ENCODE results near the gene LYPD1. TPM values are rescaled to one million over a fixed set of nuclear protein-coding genes. Genes with fewer than 3 reads are reported as not detected.

Gene LYPD1
- total and polyA plus RNA-seq, 2 experiments from 2014 or later: 1.5 to 4.2 TPM

DNA sequence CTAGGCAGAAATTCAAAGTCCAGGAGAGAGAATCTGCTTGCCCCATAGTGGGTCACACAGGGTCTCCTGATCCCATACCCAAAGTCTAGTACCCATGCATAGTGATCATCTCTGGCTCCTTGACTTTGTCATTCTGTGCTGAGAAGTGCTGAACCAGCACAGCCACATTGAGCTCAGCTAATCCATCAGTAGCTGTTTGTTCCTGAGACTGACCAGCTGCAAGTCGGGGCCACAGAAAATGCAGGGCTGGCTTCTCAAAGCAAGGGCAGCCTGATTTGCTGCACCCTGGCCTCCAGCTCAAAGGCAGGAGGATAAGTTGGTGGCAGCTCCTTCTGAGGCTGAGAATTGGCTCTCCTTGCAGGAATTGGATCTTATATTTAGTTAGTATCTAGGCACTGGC, 72.2 kb downstream of the LYPD1 start:
- Histone ChIP-seq H3K9me2 (ENCODE audit: insufficient read depth) (peaks cover 11% of the 10 kb centered on the region), H3K4me1 (ENCODE audit: insufficient read depth) (no peaks in the 10 kb centered on the region; the same call in 1 of the 2 replicates), H2AFZ (no peak overlapping the region), H3K4me2 (no peak overlapping the region), H3F3A (replicated peaks; ENCODE audit: low read depth) (no peaks in the 10 kb centered on the region), H3K27me3 (ENCODE audit: insufficient read depth) (no peaks in the 10 kb centered on the region), H3K4me3 (no peak overlapping the region), H3K27ac (ENCODE audit: low read depth) (no peak overlapping the region), H3K36me3 (ENCODE audit: insufficient read depth) (no peaks in the 10 kb centered on the region), H4K20me1 (replicated peaks; ENCODE audit: insufficient read depth) (no peaks in the 10 kb centered on the region), H3K79me2 (replicated peaks; ENCODE audit: insufficient read depth) (no peaks in the 10 kb centered on the region)
- no peak overlapping the region for H3K4me3 Mint-ChIP-seq
- ATAC-seq (no peak), DNase-seq (ENCODE audit: low spot score) (no peak)
- H3K36me3 Mint-ChIP-seq (ENCODE audit: low read depth): no peaks in the 10 kb centered on the region
- no peaks in the 10 kb centered on the region for H3K9me3 Mint-ChIP-seq
- H3K27me3 Mint-ChIP-seq (ENCODE audit: insufficient read depth, low read depth, poor library complexity): no peaks in the 10 kb centered on the region
- no peak overlapping the region for H3K27ac Mint-ChIP-seq
- TF ChIP-seq EZH2phosphoT487 (IDR thresholded peaks at IDR 0.05; ENCODE audit: unreplicated experiment) (no peak), POLR2AphosphoS5 (IDR thresholded peaks at IDR 0.05; ENCODE audit: low read depth) (no peak), EZH2 (IDR thresholded peaks at IDR 0.05; ENCODE audit: low read depth, unreplicated experiment) (no peak), STAT1 (IDR thresholded peaks at IDR 0.05; ENCODE audit: unreplicated experiment) (no peak)
- TF ChIP-seq, protein P1, sequence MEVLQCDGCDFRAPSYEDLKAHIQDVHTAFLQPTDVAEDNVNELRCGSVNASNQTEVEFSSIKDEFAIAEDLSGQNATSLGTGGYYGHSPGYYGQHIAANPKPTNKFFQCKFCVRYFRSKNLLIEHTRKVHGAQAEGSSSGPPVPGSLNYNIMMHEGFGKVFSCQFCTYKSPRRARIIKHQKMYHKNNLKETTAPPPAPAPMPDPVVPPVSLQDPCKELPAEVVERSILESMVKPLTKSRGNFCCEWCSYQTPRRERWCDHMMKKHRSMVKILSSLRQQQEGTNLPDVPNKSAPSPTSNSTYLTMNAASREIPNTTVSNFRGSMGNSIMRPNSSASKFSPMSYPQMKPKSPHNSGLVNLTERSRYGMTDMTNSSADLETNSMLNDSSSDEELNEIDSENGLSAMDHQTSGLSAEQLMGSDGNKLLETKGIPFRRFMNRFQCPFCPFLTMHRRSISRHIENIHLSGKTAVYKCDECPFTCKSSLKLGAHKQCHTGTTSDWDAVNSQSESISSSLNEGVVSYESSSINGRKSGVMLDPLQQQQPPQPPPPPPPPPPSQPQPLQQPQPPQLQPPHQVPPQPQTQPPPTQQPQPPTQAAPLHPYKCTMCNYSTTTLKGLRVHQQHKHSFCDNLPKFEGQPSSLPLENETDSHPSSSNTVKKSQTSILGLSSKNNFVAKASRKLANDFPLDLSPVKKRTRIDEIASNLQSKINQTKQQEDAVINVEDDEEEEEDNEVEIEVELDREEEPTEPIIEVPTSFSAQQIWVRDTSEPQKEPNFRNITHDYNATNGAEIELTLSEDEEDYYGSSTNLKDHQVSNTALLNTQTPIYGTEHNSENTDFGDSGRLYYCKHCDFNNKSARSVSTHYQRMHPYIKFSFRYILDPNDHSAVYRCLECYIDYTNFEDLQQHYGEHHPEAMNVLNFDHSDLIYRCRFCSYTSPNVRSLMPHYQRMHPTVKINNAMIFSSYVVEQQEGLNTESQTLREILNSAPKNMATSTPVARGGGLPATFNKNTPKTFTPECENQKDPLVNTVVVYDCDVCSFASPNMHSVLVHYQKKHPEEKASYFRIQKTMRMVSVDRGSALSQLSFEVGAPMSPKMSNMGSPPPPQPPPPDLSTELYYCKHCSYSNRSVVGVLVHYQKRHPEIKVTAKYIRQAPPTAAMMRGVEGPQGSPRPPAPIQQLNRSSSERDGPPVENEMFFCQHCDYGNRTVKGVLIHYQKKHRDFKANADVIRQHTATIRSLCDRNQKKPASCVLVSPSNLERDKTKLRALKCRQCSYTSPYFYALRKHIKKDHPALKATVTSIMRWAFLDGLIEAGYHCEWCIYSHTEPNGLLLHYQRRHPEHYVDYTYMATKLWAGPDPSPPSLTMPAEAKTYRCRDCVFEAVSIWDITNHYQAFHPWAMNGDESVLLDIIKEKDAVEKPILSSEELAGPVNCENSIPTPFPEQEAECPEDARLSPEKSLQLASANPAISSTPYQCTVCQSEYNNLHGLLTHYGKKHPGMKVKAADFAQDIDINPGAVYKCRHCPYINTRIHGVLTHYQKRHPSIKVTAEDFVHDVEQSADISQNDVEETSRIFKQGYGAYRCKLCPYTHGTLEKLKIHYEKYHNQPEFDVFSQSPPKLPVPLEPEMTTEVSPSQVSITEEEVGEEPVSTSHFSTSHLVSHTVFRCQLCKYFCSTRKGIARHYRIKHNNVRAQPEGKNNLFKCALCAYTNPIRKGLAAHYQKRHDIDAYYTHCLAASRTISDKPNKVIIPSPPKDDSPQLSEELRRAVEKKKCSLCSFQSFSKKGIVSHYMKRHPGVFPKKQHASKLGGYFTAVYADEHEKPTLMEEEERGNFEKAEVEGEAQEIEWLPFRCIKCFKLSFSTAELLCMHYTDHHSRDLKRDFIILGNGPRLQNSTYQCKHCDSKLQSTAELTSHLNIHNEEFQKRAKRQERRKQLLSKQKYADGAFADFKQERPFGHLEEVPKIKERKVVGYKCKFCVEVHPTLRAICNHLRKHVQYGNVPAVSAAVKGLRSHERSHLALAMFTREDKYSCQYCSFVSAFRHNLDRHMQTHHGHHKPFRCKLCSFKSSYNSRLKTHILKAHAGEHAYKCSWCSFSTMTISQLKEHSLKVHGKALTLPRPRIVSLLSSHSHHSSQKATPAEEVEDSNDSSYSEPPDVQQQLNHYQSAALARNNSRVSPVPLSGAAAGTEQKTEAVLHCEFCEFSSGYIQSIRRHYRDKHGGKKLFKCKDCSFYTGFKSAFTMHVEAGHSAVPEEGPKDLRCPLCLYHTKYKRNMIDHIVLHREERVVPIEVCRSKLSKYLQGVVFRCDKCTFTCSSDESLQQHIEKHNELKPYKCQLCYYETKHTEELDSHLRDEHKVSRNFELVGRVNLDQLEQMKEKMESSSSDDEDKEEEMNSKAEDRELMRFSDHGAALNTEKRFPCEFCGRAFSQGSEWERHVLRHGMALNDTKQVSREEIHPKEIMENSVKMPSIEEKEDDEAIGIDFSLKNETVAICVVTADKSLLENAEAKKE (CRISPR knock-in tag; IDR thresholded peaks at IDR 0.05): no peak
- peaks cover 5% of the 10 kb centered on the region; the same call in 1 of the 3 replicates for H3K4me1 Mint-ChIP-seq

DNA sequence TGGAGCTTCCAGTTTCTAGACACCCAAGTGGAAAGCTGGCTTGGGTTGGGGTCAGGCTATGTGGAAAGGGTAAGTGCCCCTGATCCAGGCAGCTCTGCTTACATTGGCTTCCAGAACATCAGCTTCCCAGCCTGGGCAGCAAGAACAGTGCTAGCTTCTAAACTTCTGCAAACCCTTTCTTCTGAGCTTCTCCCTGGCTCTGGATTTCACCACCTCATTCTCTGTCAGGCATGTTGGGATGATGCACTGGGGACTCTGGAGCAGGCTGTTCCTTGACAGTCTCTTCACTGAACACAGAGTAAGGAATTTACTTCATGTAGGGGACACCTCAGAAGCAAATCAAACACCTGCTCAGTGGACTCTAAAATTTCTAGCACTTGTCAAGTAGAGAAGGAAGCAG, 72.8 kb downstream of the LYPD1 start:
- Histone ChIP-seq H3K4me1 (ENCODE audit: insufficient read depth) (no peaks in the 10 kb centered on the region; the same call in 1 of the 2 replicates), H3F3A (replicated peaks; ENCODE audit: low read depth) (no peaks in the 10 kb centered on the region), H2AFZ (no peak overlapping the region), H4K20me1 (replicated peaks; ENCODE audit: insufficient read depth) (no peaks in the 10 kb centered on the region), H3K4me3 (no peak overlapping the region), H3K27me3 (ENCODE audit: insufficient read depth) (no peaks in the 10 kb centered on the region), H3K36me3 (ENCODE audit: insufficient read depth) (no peaks in the 10 kb centered on the region), H3K27ac (ENCODE audit: low read depth) (no peak overlapping the region), H3K4me2 (no peak overlapping the region), H3K79me2 (replicated peaks; ENCODE audit: insufficient read depth) (no peaks in the 10 kb centered on the region), H3K9me2 (ENCODE audit: insufficient read depth) (peaks cover 11% of the 10 kb centered on the region)
- H3K4me1 Mint-ChIP-seq: peaks cover 5% of the 10 kb centered on the region; the same call in 1 of the 3 replicates
- no peak overlapping the region for H3K27ac Mint-ChIP-seq
- ATAC-seq: no peak
- no peak overlapping the region for H3K4me3 Mint-ChIP-seq
- DNase-seq (ENCODE audit: low spot score): no peak
- H3K9me3 Mint-ChIP-seq: no peaks in the 10 kb centered on the region
- H3K27me3 Mint-ChIP-seq (ENCODE audit: insufficient read depth, low read depth, poor library complexity): no peaks in the 10 kb centered on the region
- no peaks in the 10 kb centered on the region for H3K36me3 Mint-ChIP-seq (ENCODE audit: low read depth)
- TF ChIP-seq, protein P1 (CRISPR knock-in tag; IDR thresholded peaks at IDR 0.05): no peak
- TF ChIP-seq ZNF114 (CRISPR knock-in tag; IDR thresholded peaks at IDR 0.05) (no peak), EZH2 (IDR thresholded peaks at IDR 0.05; ENCODE audit: low read depth, unreplicated experiment) (no peak)
